Astrocyte (in vitro differentiated cells and primary cell): ENCODE data around the gene ZNF691. TPM values are rescaled to one million over a fixed set of nuclear protein-coding genes. Genes with fewer than 3 reads are reported as not detected.
"Not testable (repeated sequence)": the region's sequence is repeated elsewhere in the genome, so short reads cannot be mapped to it uniquely, and the experiment has no call there.

Source experiments
- DNase-seq: peaks from one replicate; pipeline ENCODE4 v3.0.0-alpha.2; 2010; ENCODE audit warnings: low read depth
- FAIRE-seq: peaks from 2 replicates; lab custom pipeline; 2011; peaks lifted over from hg19 to GRCh38; lab: Jason Lieb, UNC
- H2AFZ ChIP-seq: 2 replicates; pipeline ENCODE4 v1.6.0; 2012; ENCODE audit warnings: low read depth, low read length, inconsistent platforms
- H3K27ac ChIP-seq: 2 replicates; pipeline ENCODE4 v1.5.1; 2011; ENCODE audit warnings: low read depth, low read length, inconsistent platforms
- H3K27me3 ChIP-seq: 2 replicates; pipeline ENCODE4 v1.6.0; 2011; ENCODE audit warnings: low read length, inconsistent platforms; ENCODE audit not compliant: insufficient read depth
- H3K36me3 ChIP-seq: 2 replicates; pipeline ENCODE4 v1.5.1; 2011; ENCODE audit warnings: low read length, inconsistent platforms; ENCODE audit not compliant: insufficient read depth
- H3K4me1 ChIP-seq: 2 replicates; pipeline ENCODE4 v1.5.1; 2011; ENCODE audit warnings: low read length, inconsistent platforms; ENCODE audit not compliant: insufficient read depth
- H3K4me2 ChIP-seq: 2 replicates; pipeline ENCODE4 v1.6.0; 2012; ENCODE audit warnings: low read length, inconsistent platforms
- H3K4me3 ChIP-seq: 2 replicates; pipeline ENCODE4 v1.5.1; 2011; ENCODE audit warnings: low read depth, mild to moderate bottlenecking, low read length, inconsistent platforms; ENCODE audit not compliant: insufficient read depth
- H3K79me2 ChIP-seq: 2 replicates; pipeline ENCODE4 v1.6.0; 2012; ENCODE audit warnings: mild to moderate bottlenecking, low read length, inconsistent platforms; ENCODE audit not compliant: insufficient read depth
- H3K9ac ChIP-seq: 2 replicates; pipeline ENCODE4 v1.6.0; 2012; ENCODE audit warnings: mild to moderate bottlenecking, low read length, inconsistent platforms
- H3K9me3 ChIP-seq: 2 replicates; pipeline ENCODE4 v1.5.1; 2012; ENCODE audit warnings: low read depth, mild to moderate bottlenecking, low read length, inconsistent platforms; ENCODE audit not compliant: insufficient read depth
- H4K20me1 ChIP-seq: 2 replicates; pipeline ENCODE4 v1.6.0; 2012; ENCODE audit warnings: low read length, inconsistent platforms; ENCODE audit not compliant: insufficient read depth
- H3K27ac Mint-ChIP-seq: one replicate; pipeline ENCODE4 v1.8.0; 2021; ENCODE audit warnings: mild to moderate bottlenecking, mixed read lengths; ENCODE audit not compliant: unreplicated experiment
- H3K27me3 Mint-ChIP-seq: one replicate; pipeline ENCODE4 v1.8.0; 2021; ENCODE audit warnings: low read depth, mixed read lengths; ENCODE audit not compliant: unreplicated experiment
- H3K36me3 Mint-ChIP-seq: one replicate; pipeline ENCODE4 v1.8.0; 2021; ENCODE audit warnings: low read depth, mixed read lengths; ENCODE audit not compliant: unreplicated experiment
- H3K4me1 Mint-ChIP-seq: one replicate; pipeline ENCODE4 v1.8.0; 2021; ENCODE audit warnings: low read depth, mixed read lengths; ENCODE audit not compliant: unreplicated experiment
- H3K4me3 Mint-ChIP-seq: one replicate; pipeline ENCODE4 v1.8.0; 2021; ENCODE audit warnings: mild to moderate bottlenecking, moderate library complexity, mixed read lengths; ENCODE audit not compliant: unreplicated experiment
- H3K9me3 Mint-ChIP-seq: one replicate; pipeline ENCODE4 v1.8.0; 2021; ENCODE audit warnings: mild to moderate bottlenecking, mixed read lengths; ENCODE audit not compliant: unreplicated experiment
- EZH2 ChIP-seq: IDR thresholded peaks from 2 replicates; pipeline ENCODE4 v1.6.1; 2012; ENCODE audit warnings: mild to moderate bottlenecking, low read length, inconsistent platforms; ENCODE audit not compliant: insufficient read depth
- total RNA-seq: library from RNA; stranded (reverse); gene quantifications from 2 replicates; pipeline ENCODE4 v1.2.1, GENCODE V29; 2021
- TF ChIP-seq, protein P1 (sequence below): IDR thresholded peaks from 2 replicates; pipeline ENCODE4 v1.5.1; 2011; ENCODE audit warnings: low read depth, mild to moderate bottlenecking, inconsistent platforms, low read length, moderate library complexity; ENCODE audit not compliant: insufficient read depth

The ZNF691 gene
- total RNA-seq, 1 donor from 2014 or later: 5.8 TPM

DNA sequence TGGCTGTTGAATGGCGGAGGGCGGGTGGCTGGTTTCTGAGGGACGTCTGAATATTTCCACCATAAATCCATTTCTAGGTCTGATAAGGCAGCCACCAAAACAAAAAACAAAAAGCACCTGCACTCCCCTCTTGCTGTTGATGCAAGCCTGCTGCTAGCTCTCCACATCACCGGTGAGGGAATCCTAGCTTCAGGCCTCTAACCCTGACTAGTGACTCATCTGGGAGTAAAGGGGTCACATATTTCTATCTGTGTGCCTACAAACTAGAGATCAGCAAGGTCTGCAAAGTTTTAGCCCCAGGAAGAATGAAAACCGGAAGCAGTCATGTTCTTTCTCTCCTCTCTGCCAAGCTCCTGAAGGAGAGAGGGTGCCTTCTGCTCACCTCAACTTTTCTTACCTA is 39.8 kb upstream of the ZNF691 start:
- H3K27ac ChIP-seq: no peak overlapping the region
- no peak overlapping the region for H3K4me3 ChIP-seq
- no peak for FAIRE-seq
- Mint-ChIP-seq H3K27ac (no peak overlapping the region), H3K4me1 (peaks cover 15% of the 10 kb centered on the region), H3K4me3 (no peak overlapping the region), H3K36me3 (peaks cover 13% of the 10 kb centered on the region), H3K9me3 (no peaks in the 10 kb centered on the region), H3K27me3 (no peaks in the 10 kb centered on the region)
- no peaks in the 10 kb centered on the region for H4K20me1 ChIP-seq
- no peaks in the 10 kb centered on the region for H3K27me3 ChIP-seq
- H3K9ac ChIP-seq: no peak overlapping the region
- H3K36me3 ChIP-seq: no peaks in the 10 kb centered on the region
- no peak overlapping the region for H3K4me2 ChIP-seq
- no peak for DNase-seq
- H3K4me1 ChIP-seq: no peaks in the 10 kb centered on the region
- TF ChIP-seq, protein P1, sequence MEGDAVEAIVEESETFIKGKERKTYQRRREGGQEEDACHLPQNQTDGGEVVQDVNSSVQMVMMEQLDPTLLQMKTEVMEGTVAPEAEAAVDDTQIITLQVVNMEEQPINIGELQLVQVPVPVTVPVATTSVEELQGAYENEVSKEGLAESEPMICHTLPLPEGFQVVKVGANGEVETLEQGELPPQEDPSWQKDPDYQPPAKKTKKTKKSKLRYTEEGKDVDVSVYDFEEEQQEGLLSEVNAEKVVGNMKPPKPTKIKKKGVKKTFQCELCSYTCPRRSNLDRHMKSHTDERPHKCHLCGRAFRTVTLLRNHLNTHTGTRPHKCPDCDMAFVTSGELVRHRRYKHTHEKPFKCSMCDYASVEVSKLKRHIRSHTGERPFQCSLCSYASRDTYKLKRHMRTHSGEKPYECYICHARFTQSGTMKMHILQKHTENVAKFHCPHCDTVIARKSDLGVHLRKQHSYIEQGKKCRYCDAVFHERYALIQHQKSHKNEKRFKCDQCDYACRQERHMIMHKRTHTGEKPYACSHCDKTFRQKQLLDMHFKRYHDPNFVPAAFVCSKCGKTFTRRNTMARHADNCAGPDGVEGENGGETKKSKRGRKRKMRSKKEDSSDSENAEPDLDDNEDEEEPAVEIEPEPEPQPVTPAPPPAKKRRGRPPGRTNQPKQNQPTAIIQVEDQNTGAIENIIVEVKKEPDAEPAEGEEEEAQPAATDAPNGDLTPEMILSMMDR: no peak
- H2AFZ ChIP-seq: no peak overlapping the region
- H3K79me2 ChIP-seq: no peaks in the 10 kb centered on the region
- no peaks in the 10 kb centered on the region for H3K9me3 ChIP-seq

DNA sequence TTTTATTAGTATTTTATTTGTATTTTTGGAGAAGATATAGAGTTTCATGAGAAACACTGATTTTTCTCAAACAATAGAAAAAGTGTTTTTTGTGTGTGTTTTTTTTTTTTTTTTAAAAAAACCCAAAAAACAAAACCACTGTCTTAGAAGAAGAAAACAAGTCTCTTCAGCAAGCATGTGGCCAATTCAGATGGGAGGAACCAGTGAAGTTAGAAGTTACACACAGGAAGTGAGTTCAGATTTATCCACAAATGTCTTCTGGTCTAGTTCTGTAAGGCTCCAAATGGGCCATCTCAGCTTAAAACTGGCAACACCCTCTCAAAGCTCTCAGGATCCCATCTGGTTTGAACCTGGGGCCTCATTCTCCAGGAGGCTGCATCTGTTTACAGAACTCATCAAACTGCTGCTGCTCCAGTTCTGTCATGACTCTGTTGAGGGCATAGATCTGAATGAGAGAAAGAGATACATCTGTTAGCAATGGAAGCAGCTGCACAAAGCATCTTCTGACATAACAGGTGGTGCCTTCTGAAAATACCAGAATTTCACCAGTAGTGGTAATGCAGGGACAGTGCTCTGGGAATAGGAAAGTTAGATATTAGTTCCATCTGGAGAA is 39.3 kb upstream of the ZNF691 start:
- H3K27me3 ChIP-seq: no peaks in the 10 kb centered on the region
- no peak overlapping the region for H3K4me3 ChIP-seq
- no peaks in the 10 kb centered on the region for H3K4me1 ChIP-seq
- H3K9ac ChIP-seq: no peak overlapping the region
- H3K27me3 Mint-ChIP-seq: no peaks in the 10 kb centered on the region
- peaks cover 13% of the 10 kb centered on the region for H3K36me3 Mint-ChIP-seq
- peaks cover 15% of the 10 kb centered on the region for H3K4me1 Mint-ChIP-seq
- no peaks in the 10 kb centered on the region for H3K36me3 ChIP-seq
- H3K79me2 ChIP-seq: no peaks in the 10 kb centered on the region
- no peak overlapping the region for H3K27ac Mint-ChIP-seq
- no peak overlapping the region for H3K4me2 ChIP-seq
- no peak overlapping the region for H3K4me3 Mint-ChIP-seq
- H2AFZ ChIP-seq: no peak overlapping the region
- FAIRE-seq (no peak), DNase-seq (no peak)
- H3K9me3 ChIP-seq: no peaks in the 10 kb centered on the region
- H3K9me3 Mint-ChIP-seq: no peaks in the 10 kb centered on the region
- H3K27ac ChIP-seq: no peak overlapping the region
- H4K20me1 ChIP-seq: no peaks in the 10 kb centered on the region
- TF ChIP-seq EZH2: no peak
- TF ChIP-seq, protein P1: no peak

DNA sequence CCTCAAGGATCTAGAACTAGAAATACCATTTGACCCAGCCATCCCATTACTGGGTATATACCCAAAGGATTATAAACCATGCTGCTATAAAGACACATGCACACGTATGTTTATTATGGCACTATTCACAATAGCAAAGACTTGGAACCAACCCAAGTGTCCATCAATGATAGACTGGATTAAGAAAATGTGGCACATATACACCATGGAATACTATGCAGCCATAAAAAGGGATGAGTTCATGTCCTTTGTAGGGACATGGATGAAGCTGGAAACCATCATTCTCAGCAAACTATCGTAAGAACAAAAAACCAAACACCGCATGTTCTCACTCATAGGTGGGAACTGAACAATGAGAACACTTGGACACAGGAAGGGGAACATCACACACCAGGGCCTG is 31.6 kb upstream of the ZNF691 start:
- H3K9me3 Mint-ChIP-seq, H3K27me3 Mint-ChIP-seq, H3K4me3 ChIP-seq, FAIRE-seq, H3K4me3 Mint-ChIP-seq, DNase-seq, H3K27ac ChIP-seq, H4K20me1 ChIP-seq, H3K9ac ChIP-seq, H3K9me3 ChIP-seq, H3K27ac Mint-ChIP-seq, H3K4me2 ChIP-seq, H3K36me3 ChIP-seq, H3K36me3 Mint-ChIP-seq, H2AFZ ChIP-seq, H3K27me3 ChIP-seq: not testable (repeated sequence)
- Histone ChIP-seq H3K79me2 (peaks cover 17% of the 10 kb centered on the region), H3K4me1 (peaks cover 16% of the 10 kb centered on the region)
- H3K4me1 Mint-ChIP-seq: peaks cover 10% of the 10 kb centered on the region
